RPMI7951 (cell line): ENCODE data around the gene USP6NL. TPM values are rescaled to one million over a fixed set of nuclear protein-coding genes. Genes with fewer than 3 reads are reported as not detected.

Experiments used
- DNase-seq: peaks from one replicate; pipeline ENCODE4 v3.0.0-alpha.2; 2012; ENCODE audit warnings: low read depth
- total RNA-seq: library from RNA; depleted of rRNA; stranded (reverse); fragments of >200 nt; shearing (Covaris generic); gene quantifications from 2 replicates; pipeline ENCODE4 v1.2.3, GENCODE V29; 2014

USP6NL gene
- total RNA-seq, 1 experiment from 2014 or later: 18.1 TPM

- no peak for DNase-seq
These were observed 128.0 kb downstream of the USP6NL start for GRCh38 chr10:11483201-11484148.

DNA sequence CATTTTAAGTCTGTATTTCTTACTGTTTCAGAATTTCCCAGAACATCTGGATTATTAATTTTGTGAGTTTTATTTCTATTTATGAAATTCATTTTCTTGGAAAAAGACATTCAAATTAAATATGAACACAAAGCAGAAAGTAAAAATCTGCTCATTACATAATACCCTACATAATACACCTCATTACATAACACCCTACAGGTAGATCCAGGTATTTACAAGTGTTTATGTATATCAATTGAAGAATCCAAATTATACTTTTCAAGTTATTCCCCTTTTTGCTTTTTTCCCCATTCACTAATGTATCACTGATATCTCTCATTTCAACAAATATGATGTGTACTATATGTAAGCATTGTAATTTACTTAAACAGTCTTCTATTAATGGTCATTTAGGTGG lies 129.1 kb downstream of the USP6NL start:
- no peak for DNase-seq

- DNase-seq: no peak
These were observed 130.8 kb downstream of the USP6NL start for GRCh38 chr10:11480687-11481086.

- no peak for DNase-seq
These were observed 132.2 kb downstream of the USP6NL start for GRCh38 chr10:11479300-11479699.

DNA sequence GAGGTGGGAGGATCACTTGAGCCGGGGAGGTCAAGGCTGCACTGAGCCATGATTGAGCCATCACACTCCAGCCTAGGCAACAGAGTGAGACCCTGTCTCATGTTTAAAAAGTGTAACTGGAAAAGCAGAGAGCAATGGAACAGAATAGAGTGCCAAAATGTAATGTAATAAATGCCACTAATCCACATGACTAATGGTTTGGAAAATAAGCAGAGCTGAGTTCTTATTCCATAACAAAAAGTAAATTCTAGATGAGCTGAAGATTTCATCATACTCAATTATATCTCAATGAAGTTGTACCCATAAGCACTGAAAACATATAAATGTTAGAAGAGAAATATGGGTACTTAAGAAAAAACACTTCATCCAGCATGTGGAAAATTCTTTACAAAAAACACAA lies 132.6 kb downstream of the USP6NL start:
- no peak for DNase-seq

DNA sequence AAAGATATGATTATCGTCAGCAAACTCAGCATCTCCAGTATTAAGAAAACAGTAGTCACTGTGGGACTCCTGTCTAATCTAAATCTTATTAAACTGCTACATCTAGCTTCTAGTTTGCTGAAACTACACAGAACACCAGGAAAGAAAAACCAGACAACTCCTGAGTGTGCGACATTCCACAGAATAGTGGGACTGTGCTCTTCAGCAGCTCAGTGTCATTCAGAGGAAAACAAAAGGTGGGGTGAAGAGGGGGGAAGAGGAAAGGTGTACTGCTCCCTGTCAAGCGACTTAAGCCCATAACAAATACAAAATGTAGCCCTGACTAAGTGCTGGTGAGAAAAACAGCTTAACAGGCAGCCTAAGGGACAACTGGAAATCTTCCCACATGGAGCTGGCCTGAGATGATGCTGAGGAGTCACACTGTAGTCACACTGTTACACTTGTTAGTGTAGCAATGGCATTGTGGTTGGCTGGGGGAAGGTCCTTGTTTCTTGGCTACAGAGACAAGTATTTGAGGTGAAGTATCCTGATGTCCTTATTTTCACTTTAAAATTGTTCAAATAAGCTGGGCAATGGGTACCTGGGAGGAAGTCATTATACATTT lies 135.5 kb downstream of the USP6NL start:
- peak; percentile 26 for DNase-seq

- DNase-seq: no peak
These were observed 138.2 kb downstream of the USP6NL start for GRCh38 chr10:11473128-11473760.

- DNase-seq: peak; percentile 40
These were observed 139.2 kb downstream of the USP6NL start for GRCh38 chr10:11472158-11472753.

DNA sequence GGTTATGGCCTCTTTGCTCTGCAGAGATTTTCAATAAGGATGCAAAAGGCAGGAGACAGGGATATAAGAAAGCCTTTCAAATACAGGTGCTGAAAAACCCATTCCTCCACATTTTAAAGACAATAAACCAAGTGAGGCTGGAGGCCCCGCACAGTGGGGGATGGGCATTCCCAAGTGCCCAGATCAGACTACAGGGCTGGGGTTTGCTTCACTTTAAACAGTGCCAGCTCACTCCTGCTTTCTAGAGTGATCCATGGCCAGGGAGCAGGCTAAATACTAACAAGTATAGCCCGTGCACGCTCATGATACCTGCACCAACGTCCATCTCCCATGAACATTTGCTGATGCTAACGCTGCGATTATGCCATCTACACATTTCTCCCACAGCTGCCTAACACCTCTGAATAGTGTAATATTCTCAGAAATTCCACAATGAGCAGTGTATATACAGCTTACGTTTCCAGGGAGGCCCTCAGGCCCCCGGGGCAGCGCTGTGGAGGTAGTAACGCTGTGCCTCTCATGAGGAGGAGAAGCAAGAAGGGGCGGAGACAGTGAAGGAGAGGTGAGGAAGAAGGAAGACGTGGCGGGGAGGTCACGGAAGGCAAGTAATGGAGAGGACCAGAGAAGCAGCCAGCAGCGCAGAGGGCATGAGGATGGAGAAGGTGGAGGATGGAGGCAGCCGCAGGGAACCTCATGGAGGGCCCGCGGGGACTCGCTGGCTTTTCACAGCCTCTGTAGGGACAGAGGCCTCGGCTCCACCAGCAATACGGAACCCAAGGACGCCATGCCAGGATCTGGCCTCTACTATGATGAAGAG lies 141.7 kb downstream of the USP6NL start:
- DNase-seq: no peak

DNA sequence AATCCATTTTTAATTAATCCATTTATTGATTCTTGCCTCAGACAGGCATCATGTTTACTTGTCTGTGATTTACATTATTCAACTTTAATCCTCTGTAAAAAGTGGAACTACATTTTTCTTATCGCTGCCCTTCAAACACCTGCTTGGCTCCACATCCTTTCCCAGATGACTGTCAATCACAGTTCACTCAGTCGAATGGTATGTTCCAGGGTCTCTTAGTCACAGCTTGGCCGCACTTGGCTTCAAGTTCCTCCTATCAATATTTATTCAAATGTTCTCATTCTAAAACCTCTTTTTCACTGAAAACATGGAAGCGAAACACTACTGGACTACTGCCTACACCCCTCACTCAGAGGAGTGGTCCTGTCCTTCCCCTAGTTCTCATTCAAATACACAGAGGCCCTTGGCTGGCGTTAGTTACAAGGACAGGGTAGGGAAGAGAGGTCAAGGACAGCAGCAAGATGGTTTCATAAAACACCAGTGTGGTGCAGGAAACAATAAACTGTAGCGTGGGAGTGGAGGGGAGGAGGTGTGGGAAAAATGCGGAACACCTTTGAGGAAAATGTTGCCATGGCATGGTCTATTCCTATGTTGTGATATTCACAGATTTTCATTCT lies 143.2 kb downstream of the USP6NL start:
- DNase-seq: no peak

DNA sequence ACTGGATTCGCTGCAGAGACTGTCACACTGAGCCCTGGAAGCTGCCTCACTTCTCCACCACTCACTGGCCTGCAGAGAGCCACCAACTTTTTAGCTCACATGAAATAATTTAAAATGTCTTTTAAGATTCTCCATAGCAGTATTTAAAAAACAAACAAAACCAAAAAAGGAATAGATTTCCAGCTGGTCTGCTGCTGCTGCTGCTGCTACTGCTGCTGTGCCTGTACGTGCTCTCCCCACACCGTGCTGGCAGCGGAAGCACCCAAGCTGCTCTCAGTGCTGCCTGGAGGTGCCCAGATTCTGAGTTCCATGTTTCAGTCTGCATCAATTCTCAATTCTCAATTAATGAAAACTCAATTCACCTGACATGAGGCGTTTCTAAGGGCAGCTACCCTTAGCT lies 146.0 kb downstream of the USP6NL start:
- DNase-seq: no peak

- DNase-seq: no peak
These were observed 148.3 kb downstream of the USP6NL start for GRCh38 chr10:11463111-11463510.

DNA sequence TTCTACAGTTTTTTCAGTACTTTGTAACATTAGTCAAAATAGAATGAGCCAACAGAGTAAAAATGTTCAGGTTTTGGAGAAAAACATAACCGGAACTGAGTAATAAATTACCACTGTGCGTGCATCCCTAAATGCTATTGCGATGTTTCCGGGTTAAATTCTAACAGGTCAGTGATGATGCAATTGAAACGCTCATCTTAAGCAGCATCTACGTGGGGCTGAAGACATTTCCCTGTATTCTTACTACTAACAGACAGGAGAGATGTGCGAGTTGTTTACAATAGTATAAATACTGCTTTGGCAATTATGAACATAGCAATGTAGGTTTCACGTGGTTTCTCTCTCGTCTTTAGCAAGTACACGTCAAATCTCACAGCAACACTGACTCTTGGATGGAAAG lies 149.4 kb downstream of the USP6NL start:
- DNase-seq: no peak

DNA sequence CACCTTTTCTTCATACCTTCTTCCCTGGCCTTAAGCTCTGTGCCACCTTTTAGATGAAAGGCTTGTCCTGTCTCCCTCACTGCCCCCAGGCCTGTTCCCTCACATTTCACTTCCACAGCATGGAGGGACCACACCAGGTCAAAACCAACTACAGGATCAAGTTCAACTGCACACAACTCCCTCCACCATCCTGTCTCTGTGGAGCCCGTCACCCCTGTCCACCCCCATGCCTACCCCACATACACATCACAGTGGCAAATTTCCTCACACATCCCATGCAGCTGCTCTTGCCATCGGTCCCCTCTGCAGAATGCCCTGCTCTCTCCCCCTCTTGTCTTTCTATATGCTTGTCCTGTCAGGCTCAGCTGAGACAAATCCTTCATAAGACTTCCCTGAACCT lies 154.1 kb downstream of the USP6NL start:
- no peak for DNase-seq

DNA sequence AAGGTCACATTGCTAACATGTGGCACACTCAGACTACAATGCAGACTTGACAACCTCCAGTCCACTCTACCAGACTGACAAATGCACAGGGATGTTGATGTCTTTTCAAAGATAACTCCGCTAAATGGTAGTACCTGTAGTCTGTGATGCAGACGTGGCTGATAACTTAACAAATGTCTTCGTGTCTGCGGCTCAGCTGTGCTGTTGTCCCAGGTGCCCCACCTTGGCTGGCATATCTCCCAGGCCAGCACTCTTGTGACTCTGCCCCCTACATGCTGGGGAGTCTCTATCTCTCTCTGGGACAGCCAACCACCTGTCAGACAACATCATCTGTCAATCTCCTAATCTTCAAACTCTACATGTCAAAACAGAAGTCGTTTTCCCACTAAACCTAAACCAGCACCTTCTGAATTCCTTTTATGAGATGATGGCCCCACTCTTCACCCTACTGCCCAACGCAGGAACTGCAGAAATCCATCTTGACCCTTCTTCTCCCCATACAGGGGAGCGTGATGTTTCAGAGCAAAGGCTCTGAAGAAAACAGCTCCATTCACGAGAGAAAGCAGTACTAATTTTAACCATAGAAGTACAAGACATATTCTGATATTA lies 156.4 kb downstream of the USP6NL start:
- no peak for DNase-seq

DNA sequence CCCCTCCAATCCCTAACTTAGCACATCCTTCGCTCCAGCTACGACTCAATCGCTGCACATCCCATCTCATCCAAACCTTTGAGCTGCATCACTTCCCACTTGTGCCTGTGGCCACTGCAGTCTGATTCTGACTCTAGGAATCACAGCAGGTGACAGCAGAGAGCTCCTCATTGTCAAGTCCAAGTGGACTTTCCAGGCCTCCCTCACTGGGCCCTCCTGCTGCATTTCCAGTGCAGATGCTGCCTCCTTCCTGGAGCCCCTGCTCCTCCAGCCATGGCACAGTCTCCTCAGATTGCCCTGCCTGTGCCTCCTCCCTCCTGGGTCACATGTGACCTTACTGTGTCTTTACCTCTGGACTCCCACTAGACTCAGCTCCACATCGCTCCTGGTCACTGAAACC lies 157.3 kb downstream of the USP6NL start:
- DNase-seq: no peak

DNA sequence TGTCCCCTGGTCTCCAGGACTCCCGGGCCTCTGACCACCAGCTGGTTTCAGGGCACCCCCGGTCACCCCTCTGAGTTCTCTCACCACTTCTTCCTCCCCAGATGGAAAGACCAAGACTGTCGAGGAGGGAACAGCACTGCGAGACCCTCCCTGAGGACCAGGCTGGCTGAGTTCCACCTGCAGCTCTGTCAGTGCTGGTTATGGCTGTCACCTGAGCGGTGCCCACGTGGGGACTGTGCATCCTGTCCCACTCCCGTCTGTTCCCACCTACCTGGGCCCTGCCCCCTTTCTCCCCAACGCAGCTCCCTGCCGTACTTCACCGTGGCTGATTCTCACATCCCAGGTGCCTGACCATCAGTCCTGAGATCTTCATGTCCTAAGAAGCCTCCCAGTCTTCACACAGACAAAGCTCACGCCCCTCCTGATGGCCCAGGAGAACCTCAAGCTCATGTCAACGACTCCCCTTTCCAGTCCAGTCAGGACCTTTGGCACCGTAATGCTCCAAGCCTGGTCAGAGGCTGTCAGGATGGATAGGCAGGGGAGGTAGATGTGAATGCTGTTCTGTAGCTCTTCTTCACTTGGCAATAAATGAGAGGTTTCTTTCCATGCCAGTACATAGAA lies 159.7 kb downstream of the USP6NL start:
- no peak for DNase-seq

GRCh38 chr10:11450427-11450826 lies 161.0 kb downstream of the USP6NL start:
- DNase-seq: no peak

- no peak for DNase-seq
These were observed 161.7 kb downstream of the USP6NL start for GRCh38 chr10:11449761-11450160.
